Esophagus muscularis mucosa (tissue), 4 donors: ENCODE measurements around the gene CDHR2. TPM values are rescaled to one million over a fixed set of nuclear protein-coding genes. Genes with fewer than 3 reads are reported as not detected.

ENCODE experiments used
- DNase-seq: peaks from one replicate; pipeline ENCODE4 v3.0.0-alpha.2; 2017; ENCODE audit errors: extremely low spot score
- H3K27ac ChIP-seq, 4 donors: fragments of 200-600 bp; sonication (generic); replicated peaks in 1 of 4; 1 replicate in 3 of 4; 2 replicates in 1 of 4; pipeline ENCODE4 v1.5.1; 2016 to 2019; ENCODE audit warnings: mild to moderate bottlenecking in 1 of 4
- H3K27me3 ChIP-seq, 4 donors: fragments of 200-600 bp; sonication (generic); one replicate each; pipeline versions ENCODE4 v1.5.1 to v1.6.0; 2016 to 2019
- H3K36me3 ChIP-seq, 4 donors: fragments of 200-600 bp; sonication (generic); one replicate each; pipeline ENCODE4 v1.5.1; 2016 to 2019
- H3K4me1 ChIP-seq, 4 donors: fragments of 200-600 bp; sonication (generic); one replicate each; pipeline ENCODE4 v1.5.1; 2016 to 2019
- H3K4me3 ChIP-seq, 4 donors: fragments of 200-600 bp; sonication (generic); 1 replicate in 2 of 4; 2 replicates in 2 of 4; pipeline ENCODE4 v1.5.1; 2016 to 2019; ENCODE audit warnings: mild to moderate bottlenecking in 4 of 4, moderate library complexity in 1 of 4
- H3K9me3 ChIP-seq, 4 donors: fragments of 200-600 bp; sonication (generic); 1 replicate in 3 of 4; 2 replicates in 1 of 4; pipeline ENCODE4 v1.5.1; 2016 to 2019
- EP300 ChIP-seq: sonication (generic); formaldehyde crosslinking; IDR thresholded peaks from one replicate; pipeline ENCODE4 v1.6.1; 2017; ENCODE audit warnings: antibody characterized with exemption
- POLR2A ChIP-seq: fragments of 450-650 bp; IDR thresholded peaks from one replicate; pipeline ENCODE4 v1.6.1; 2017; ENCODE audit warnings: antibody characterized with exemption, moderate library complexity, mild to moderate bottlenecking, low read depth
- POLR2AphosphoS5 ChIP-seq, 2 donors: sonication (generic); formaldehyde crosslinking; IDR thresholded peaks; one replicate each; pipeline ENCODE4 v1.6.1; 2017; ENCODE audit warnings: antibody characterized with exemption in 2 of 2
- WGBS: methylation state at CpG from one replicate; pipeline ENCODE4 v1.1.5; 2018; 5-methylcytosine and 5-hydroxymethylcytosine counted together
- intact Hi-C: fragments of 100-400 bp; cut with DNase I; formaldehyde crosslinking; loops from one replicate; pipeline ENCODE4 v1.15.1; 2023
- total RNA-seq, 4 donors: library from RNA; depleted of rRNA; stranded (reverse); fragments of >200 nt; gene quantifications; one replicate each; pipeline versions ENCODE4 v1.1.0 to v1.2.1, GENCODE V29; 2016
- TF ChIP-seq, protein P1 (sequence below), 3 experiments: fragments of 200-600 bp in 2 of 3; fragments of 450-650 bp in 1 of 3; sonication (generic) in 2 of 3; IDR thresholded peaks; one replicate each; pipeline ENCODE4 v1.5.1; 2017 to 2019; ENCODE audit warnings: antibody characterized with exemption in 3 of 3, mild to moderate bottlenecking in 2 of 3, moderate library complexity in 1 of 3

Gene CDHR2
- total RNA-seq, 4 donors from 2014 or later, result 0.92 TPM; not detected in 3

DNA sequence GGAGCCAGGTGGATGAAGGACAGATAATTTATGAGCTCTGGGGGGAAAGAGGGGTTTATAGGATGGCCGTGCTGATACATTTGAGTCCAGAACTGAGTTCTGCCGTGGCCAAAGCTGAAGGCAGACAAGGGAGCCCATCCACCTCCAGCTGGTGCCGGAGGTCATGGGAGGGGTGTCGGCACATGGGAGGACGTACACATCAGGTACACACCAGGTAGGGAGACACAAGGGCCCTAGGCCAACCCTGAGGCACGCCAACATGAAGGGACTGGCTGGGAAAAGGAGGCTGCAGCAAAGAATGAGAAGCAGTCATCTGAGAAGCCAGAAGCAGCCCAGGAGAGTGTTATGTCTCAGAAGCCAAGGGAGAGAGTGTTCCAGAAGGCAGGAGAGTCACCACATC is 62.9 kb downstream of the CDHR2 start:
- Histone ChIP-seq H3K27ac (no peak overlapping the region), H3K27me3 (peaks cover 0 to 70% (median 8%) of the 10 kb centered on the region in 4 donors), H3K9me3 (no peaks in the 10 kb centered on the region), H3K4me3 (no peak overlapping the region), H3K36me3 (no peaks in the 10 kb centered on the region), H3K4me1 (peaks cover 5 to 17% (median 16%) of the 10 kb centered on the region in 4 donors)
- no peak for DNase-seq
- TF ChIP-seq EP300 (no peak), POLR2AphosphoS5 (IDR thresholded peaks at IDR 0.05) (no peak), POLR2A (no peak)
- TF ChIP-seq, protein P1, sequence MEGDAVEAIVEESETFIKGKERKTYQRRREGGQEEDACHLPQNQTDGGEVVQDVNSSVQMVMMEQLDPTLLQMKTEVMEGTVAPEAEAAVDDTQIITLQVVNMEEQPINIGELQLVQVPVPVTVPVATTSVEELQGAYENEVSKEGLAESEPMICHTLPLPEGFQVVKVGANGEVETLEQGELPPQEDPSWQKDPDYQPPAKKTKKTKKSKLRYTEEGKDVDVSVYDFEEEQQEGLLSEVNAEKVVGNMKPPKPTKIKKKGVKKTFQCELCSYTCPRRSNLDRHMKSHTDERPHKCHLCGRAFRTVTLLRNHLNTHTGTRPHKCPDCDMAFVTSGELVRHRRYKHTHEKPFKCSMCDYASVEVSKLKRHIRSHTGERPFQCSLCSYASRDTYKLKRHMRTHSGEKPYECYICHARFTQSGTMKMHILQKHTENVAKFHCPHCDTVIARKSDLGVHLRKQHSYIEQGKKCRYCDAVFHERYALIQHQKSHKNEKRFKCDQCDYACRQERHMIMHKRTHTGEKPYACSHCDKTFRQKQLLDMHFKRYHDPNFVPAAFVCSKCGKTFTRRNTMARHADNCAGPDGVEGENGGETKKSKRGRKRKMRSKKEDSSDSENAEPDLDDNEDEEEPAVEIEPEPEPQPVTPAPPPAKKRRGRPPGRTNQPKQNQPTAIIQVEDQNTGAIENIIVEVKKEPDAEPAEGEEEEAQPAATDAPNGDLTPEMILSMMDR (IDR thresholded peaks at IDR 0.05), result no peak
- WGBS, result 80% methylated on average over 6 of the region's 6 CpGs
- intact Hi-C loops, result no loop called here

DNA sequence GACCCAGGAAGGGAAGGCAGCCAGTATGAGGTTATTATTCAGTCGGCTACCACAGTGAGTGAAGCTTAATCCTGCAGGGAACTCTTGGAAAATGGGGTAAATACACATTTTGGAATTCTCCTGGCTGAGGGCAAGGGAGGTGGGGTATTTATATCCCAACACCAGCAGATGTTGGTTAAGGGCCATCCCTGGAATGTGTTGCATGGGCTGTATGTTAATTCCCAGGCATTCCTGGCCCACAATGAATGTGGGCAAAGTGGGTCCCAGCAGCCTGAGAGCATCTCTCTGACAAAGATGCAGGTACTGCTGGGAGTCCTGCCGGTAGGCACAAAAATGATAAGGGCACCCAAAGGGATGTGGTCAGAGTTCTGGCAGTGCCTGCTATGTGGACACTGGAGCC is 63.7 kb downstream of the CDHR2 start:
- no peak overlapping the region for H3K4me3 ChIP-seq
- no peak for DNase-seq
- H3K27me3 ChIP-seq, result peaks cover 0 to 78% (median 10%) of the 10 kb centered on the region in 4 donors
- H3K27ac ChIP-seq, result no peak overlapping the region
- no peaks in the 10 kb centered on the region for H3K9me3 ChIP-seq
- WGBS, result 45% methylated on average over 2 of the region's 2 CpGs
- no peak for TF ChIP-seq POLR2AphosphoS5 (IDR thresholded peaks at IDR 0.05)
- TF ChIP-seq EP300, result no peak
- TF ChIP-seq, protein P1 (IDR thresholded peaks at IDR 0.05), result no peak
- no peak for TF ChIP-seq POLR2A
- H3K36me3 ChIP-seq, result no peaks in the 10 kb centered on the region
- intact Hi-C loops, result no loop called here
- H3K4me1 ChIP-seq, result peaks cover 5 to 17% (median 16%) of the 10 kb centered on the region in 4 donors

- peaks cover 4 to 81% (median 31%) of the 10 kb centered on the region in 4 donors for H3K27me3 ChIP-seq
- H3K9me3 ChIP-seq, result no peaks in the 10 kb centered on the region
- WGBS, result 53% methylated on average over 8 of the region's 8 CpGs
- H3K4me3 ChIP-seq, result no peak overlapping the region
- TF ChIP-seq EP300 (no peak), POLR2AphosphoS5 (IDR thresholded peaks at IDR 0.05) (no peak), POLR2A (no peak)
- TF ChIP-seq, protein P1 (IDR thresholded peaks at IDR 0.05), result no peak
- intact Hi-C loops, result no loop called here
- H3K4me1 ChIP-seq, result peaks cover 17 to 23% (median 22%) of the 10 kb centered on the region in 4 donors
- no peak overlapping the region for H3K27ac ChIP-seq
- DNase-seq, result no peak
- H3K36me3 ChIP-seq, result no peaks in the 10 kb centered on the region
Measured at GRCh38 chr5:176614805-176615478, 65.8 kb downstream of the CDHR2 start.

GRCh38 chr5:176616511-176616910 is 67.4 kb downstream of the CDHR2 start:
- Histone ChIP-seq H3K27ac (no peak overlapping the region), H3K4me3 (no peak overlapping the region), H3K36me3 (no peaks in the 10 kb centered on the region), H3K27me3 (peaks cover 6 to 86% (median 45%) of the 10 kb centered on the region in 4 donors), H3K4me1 (peaks cover 23 to 29% (median 27%) of the 10 kb centered on the region in 4 donors), H3K9me3 (no peaks in the 10 kb centered on the region)
- no peak for DNase-seq
- TF ChIP-seq POLR2A (no peak), EP300 (no peak)
- TF ChIP-seq, protein P1 (IDR thresholded peaks at IDR 0.05), result no peak
- intact Hi-C loops, result no loop called here
- WGBS, result 67% methylated on average over 7 of the region's 7 CpGs
